A673 (cell line): ENCODE measurements around the gene CEBPA.

ENCODE experiments used
- CTCF ChIP-seq: fragments of 300-800, 200-600 bp; sonication (generic); conservative IDR thresholded peaks from 2 replicates; pipeline ENCODE4 v1.5.1; 2017; ENCODE audit warnings: low read depth, mild to moderate bottlenecking, antibody characterized with exemption, low read length, moderate library complexity, mixed read lengths
- EZH2 ChIP-seq: fragments of 200-600 bp; sonication (generic); IDR thresholded peaks from 2 replicates; pipeline ENCODE4 v1.6.1; 2017; ENCODE audit warnings: borderline replicate concordance, low read depth, mild to moderate bottlenecking, mixed read lengths, antibody characterized with exemption, low read length; ENCODE audit not compliant: poor library complexity, severe bottlenecking

DNA sequence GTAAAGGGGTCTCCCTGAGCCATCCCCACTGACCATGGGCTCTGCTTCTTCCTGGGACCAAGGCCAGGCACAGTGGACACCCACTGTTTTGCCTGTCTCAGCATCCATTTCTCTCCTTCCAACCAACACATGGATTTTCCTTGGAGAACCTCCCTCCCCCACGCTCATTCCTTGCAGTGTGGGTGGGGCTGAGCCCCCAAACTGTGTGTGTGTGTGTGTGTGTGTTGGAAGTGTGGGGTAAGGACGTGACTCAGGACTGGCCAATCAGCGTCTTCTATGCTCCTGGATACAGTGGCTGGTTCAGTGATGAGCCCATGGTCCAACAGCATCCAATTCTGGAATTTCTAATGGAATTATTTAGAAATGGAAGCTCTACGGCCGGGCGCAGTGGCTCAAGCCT, 18.7 kb downstream of the CEBPA start:
- TF ChIP-seq CTCF (no peak), EZH2 (no peak)
